HCT116 (cell line): Measurements from ENCODE around the gene COBL. TPM values are rescaled to one million over a fixed set of nuclear protein-coding genes. Genes with fewer than 3 reads are reported as not detected.

Experiments used
- ATAC-seq: fragments of 200-7000 bp; cut with Tn5 transposase; 2 replicates; pipeline ENCODE4 v1.9.1; 2020; ENCODE audit warnings: mild to moderate bottlenecking, moderate library complexity
- BruUV-seq: library from RNA; stranded (reverse); fragments of 400-500 nt; replicated peaks from 2 replicates; lab custom pipeline; 2021; lab: Mats Ljungman, UMichigan
- CTCF ChIA-PET: fragments of 300-600 bp; sonication (Branson Sonifier 250); formaldehyde crosslinking; loops from one replicate; lab custom pipeline; 2021; ENCODE audit warnings: antibody characterized with exemption; lab: Charles Lee
- POLR2A ChIA-PET: fragments of 300-600, 350-600 bp; sonication (Branson Sonifier 250); formaldehyde crosslinking; loops from one replicate; lab custom pipeline; 2021; ENCODE audit warnings: antibody characterized with exemption; lab: Charles Lee
- RAD21 ChIA-PET, 2 experiments: fragments of 300-600 bp; sonication (Branson Sonifier 250); formaldehyde crosslinking; loops; one replicate each; lab custom pipeline; 2023; ENCODE audit warnings: low total read pairs in 2 of 2; ENCODE audit not compliant: uncharacterized antibody in 2 of 2, unreplicated experiment in 2 of 2, low non-redundant PET in 1 of 2; lab: Charles Lee
- DNase-seq: peaks from one replicate; pipeline ENCODE4 v3.0.0-alpha.2; 2010; ENCODE audit warnings: low read depth, low spot score
- H2AFZ ChIP-seq: fragments of 200-600 bp; shearing (Covaris generic), sonication (generic); 2 replicates; pipeline ENCODE4 v1.6.1; 2017; ENCODE audit warnings: low read depth, mixed run types, mixed read lengths, antibody characterized with exemption, low read length; ENCODE audit not compliant: poor library complexity, severe bottlenecking
- H3K27ac ChIP-seq: 2 replicates; pipeline ENCODE4 v1.5.1; 2012; ENCODE audit warnings: low read depth, low read length
- H3K27me3 ChIP-seq: fragments of 200-600 bp; sonication (generic); 2 replicates; pipeline ENCODE4 v1.6.1; 2016; ENCODE audit warnings: mixed run types, low read length, mixed read lengths; ENCODE audit not compliant: insufficient read depth
- H3K36me3 ChIP-seq, 2 experiments: fragments of 200-500 bp in 1 of 2; fragments of 200-600 bp in 1 of 2; sonication (Bioruptor generic) in 1 of 2; sonication (generic) in 1 of 2; 2 replicates each; pipeline versions ENCODE4 v1.5.1 to v1.6.1; 2014 to 2016; ENCODE audit warnings: low read length in 2 of 2, inconsistent platforms in 1 of 2, mixed read lengths in 1 of 2, mixed run types in 1 of 2; ENCODE audit not compliant: insufficient read depth in 2 of 2, control insufficient read depth in 1 of 2
- H3K4me1 ChIP-seq, 2 experiments: fragments of 200-600 bp in 1 of 2; sonication (generic) in 1 of 2; 2 replicates each; pipeline versions ENCODE4 v1.5.1 to v1.6.1; 2012 to 2017; ENCODE audit warnings: low read length in 2 of 2, inconsistent platforms in 1 of 2, mild to moderate bottlenecking in 1 of 2, mixed read lengths in 1 of 2, mixed run types in 1 of 2, moderate library complexity in 1 of 2; ENCODE audit not compliant: insufficient read depth in 2 of 2, control insufficient read depth in 1 of 2
- H3K4me2 ChIP-seq: fragments of 200-600 bp; sonication (generic); 2 replicates; pipeline ENCODE4 v1.6.1; 2017; ENCODE audit warnings: mixed run types, low read length, mixed read lengths
- H3K4me3 ChIP-seq, 2 experiments: fragments of 200-600 bp in 1 of 2; sonication (generic) in 1 of 2; replicated peaks in 1 of 2; 2 replicates each; pipeline ENCODE4 v1.5.1; 2011 to 2016; ENCODE audit warnings: low read length in 2 of 2, control low read depth in 1 of 2, low read depth in 1 of 2, mild to moderate bottlenecking in 1 of 2, mixed read lengths in 1 of 2, mixed run types in 1 of 2
- H3K79me2 ChIP-seq: fragments of 200-600 bp; sonication (generic); 2 replicates; pipeline ENCODE4 v1.6.1; 2017; ENCODE audit warnings: mild to moderate bottlenecking, mixed run types, low read length, moderate library complexity, mixed read lengths; ENCODE audit not compliant: insufficient read depth
- H3K9ac ChIP-seq: fragments of 200-600 bp; sonication (generic); 2 replicates; pipeline ENCODE4 v1.6.1; 2016; ENCODE audit warnings: low read length, mixed read lengths
- H3K9me2 ChIP-seq: fragments of 200-600 bp; sonication (generic), shearing (Covaris generic); 2 replicates; pipeline ENCODE4 v1.6.1; 2017; ENCODE audit warnings: mixed run types, mild to moderate bottlenecking, moderate library complexity; ENCODE audit not compliant: insufficient read depth
- H3K9me3 ChIP-seq, 2 experiments: fragments of 200-500 bp in 1 of 2; fragments of 200-600 bp in 1 of 2; sonication (Bioruptor generic) in 1 of 2; sonication (generic) in 1 of 2; 2 replicates each; pipeline ENCODE4 v1.6.1; 2014 to 2017; ENCODE audit warnings: low read length in 2 of 2, mixed read lengths in 2 of 2, inconsistent platforms in 1 of 2, low read depth in 1 of 2, mild to moderate bottlenecking in 1 of 2, mixed run types in 1 of 2, moderate library complexity in 1 of 2; ENCODE audit not compliant: control insufficient read depth in 1 of 2, insufficient read depth in 1 of 2
- H4K20me1 ChIP-seq: fragments of 200-600 bp; sonication (generic), shearing (Covaris generic); 2 replicates; pipeline ENCODE4 v1.6.1; 2017; ENCODE audit warnings: mixed run types, mild to moderate bottlenecking, moderate library complexity; ENCODE audit not compliant: insufficient read depth
- CBX3 ChIP-seq: IDR thresholded peaks from 2 replicates; pipeline ENCODE4 v1.6.1; 2012; ENCODE audit warnings: low read depth
- CEBPB ChIP-seq: IDR thresholded peaks from 2 replicates; pipeline ENCODE4 v1.6.1; 2012; ENCODE audit warnings: low read depth
- CTCF ChIP-seq, 3 experiments: fragments of 200-600 bp in 1 of 3; sonication (generic) in 1 of 3; IDR thresholded peaks in 2 of 3; conservative IDR thresholded peaks in 1 of 3; 2 replicates each; pipeline ENCODE4 v1.5.1; 2012 to 2017; ENCODE audit warnings: low read depth in 2 of 3, low read length in 2 of 3, antibody characterized with exemption in 1 of 3, borderline replicate concordance in 1 of 3, control low read depth in 1 of 3, mild to moderate bottlenecking in 1 of 3, mixed read lengths in 1 of 3, mixed run types in 1 of 3, moderate library complexity in 1 of 3; ENCODE audit not compliant: insufficient read depth in 1 of 3
- EGR1 ChIP-seq: IDR thresholded peaks from 2 replicates; pipeline ENCODE4 v1.6.1; 2012; ENCODE audit warnings: low read depth
- ELF1 ChIP-seq: IDR thresholded peaks from 2 replicates; pipeline ENCODE4 v1.6.1; 2012; ENCODE audit warnings: low read depth, borderline replicate concordance
- EZH2 ChIP-seq: fragments of 200-600 bp; sonication (generic); IDR thresholded peaks from 2 replicates; pipeline ENCODE4 v1.6.1; 2017; ENCODE audit warnings: antibody characterized with exemption, mixed run types
- EZH2phosphoT487 ChIP-seq: fragments of 200-600 bp; IDR thresholded peaks from 2 replicates; pipeline ENCODE4 v1.6.1; 2018; ENCODE audit warnings: antibody characterized with exemption, borderline replicate concordance
- JUND ChIP-seq: IDR thresholded peaks from 2 replicates; pipeline ENCODE4 v1.6.1; 2012
- MAX ChIP-seq: IDR thresholded peaks from 2 replicates; pipeline ENCODE4 v1.6.1; 2012
- POLR2A ChIP-seq: IDR thresholded peaks from 2 replicates; pipeline ENCODE4 v1.7.0; 2011; ENCODE audit warnings: borderline replicate concordance; ENCODE audit not compliant: insufficient read depth, insufficient read length; ENCODE audit errors: extremely low read depth
- POLR2AphosphoS5 ChIP-seq: IDR thresholded peaks from 2 replicates; pipeline ENCODE4 v1.6.1; 2011; ENCODE audit warnings: mild to moderate bottlenecking, low read depth, low read length, moderate library complexity
- SIN3A ChIP-seq: IDR thresholded peaks from 2 replicates; pipeline ENCODE4 v1.6.1; 2012; ENCODE audit warnings: low read depth
- SP1 ChIP-seq: IDR thresholded peaks from 2 replicates; pipeline ENCODE4 v1.6.1; 2012; ENCODE audit warnings: low read depth
- SRF ChIP-seq: IDR thresholded peaks from 2 replicates; pipeline ENCODE4 v1.6.1; 2012; ENCODE audit warnings: low read depth
- TCF7L2 ChIP-seq: IDR thresholded peaks from 2 replicates; pipeline ENCODE4 v1.7.0; 2011; ENCODE audit warnings: borderline replicate concordance, inconsistent platforms; ENCODE audit not compliant: insufficient read depth, insufficient read length; ENCODE audit errors: extremely low read depth
- YY1 ChIP-seq: IDR thresholded peaks from 2 replicates; pipeline ENCODE4 v1.6.1; 2011; ENCODE audit warnings: low read length, low read depth, moderate library complexity, mild to moderate bottlenecking; ENCODE audit not compliant: insufficient replicate concordance; ENCODE audit errors: extremely low read depth
- ZFX ChIP-seq: fragments of 450-650 bp; IDR thresholded peaks from 2 replicates; pipeline ENCODE4 v1.6.1; 2017
- intact Hi-C: fragments of 100-400 bp; cut with micrococcal nuclease; formaldehyde crosslinking; loops from 2 replicates; pipeline ENCODE4 v1.10.0; 2022
- total RNA-seq: library from RNA; stranded (reverse); gene quantifications from one replicate; pipeline ENCODE4 v1.2.1, GENCODE V29; 2021; ENCODE audit not compliant: unreplicated experiment

The COBL gene
- total RNA-seq, 1 experiment from 2014 or later = 19.3 TPM

GRCh38 chr7:51077987-51078370, 238.6 kb downstream of the COBL start:
- no peaks in the 10 kb centered on the region for H3K27me3 ChIP-seq
- intact Hi-C loops = no loop called here
- H3K79me2 ChIP-seq = no peaks in the 10 kb centered on the region
- H3K4me1 ChIP-seq = no peaks in the 10 kb centered on the region
- TF ChIP-seq ZFX (no peak), EZH2 (no peak), EGR1 (no peak), CTCF (IDR thresholded peaks at IDR 0.05 in 2 of 3, conservative IDR thresholded peaks at IDR 0.05 in 1 of 3; ENCODE audit: borderline replicate concordance in 1 of 3, insufficient read depth in 1 of 3, low read depth in 2 of 3, low read length in 2 of 3) (no peak), CBX3 (no peak), JUND (no peak), POLR2A (no peak), YY1 (no peak), TCF7L2 (no peak), SRF (no peak), MAX (no peak), POLR2AphosphoS5 (no peak), ELF1 (no peak), EZH2phosphoT487 (no peak), CEBPB (no peak), SIN3A (no peak), SP1 (no peak)
- no peak overlapping the region for H3K9ac ChIP-seq
- H3K4me3 ChIP-seq = no peak overlapping the region
- no peak overlapping the region for H3K27ac ChIP-seq
- H3K9me2 ChIP-seq = no peaks in the 10 kb centered on the region
- ChIA-PET POLR2A (no interaction called here), RAD21 (no interaction called here), CTCF (no interaction called here)
- H2AFZ ChIP-seq = no peak overlapping the region
- no peak for DNase-seq
- no peak for ATAC-seq
- H3K4me2 ChIP-seq = no peak overlapping the region
- no TSS peak for BruUV-seq
- H4K20me1 ChIP-seq = no peaks in the 10 kb centered on the region
- no peaks in the 10 kb centered on the region for H3K9me3 ChIP-seq
- H3K36me3 ChIP-seq = no peaks in the 10 kb centered on the region
